Upper lobe of left lung (tissue), 4 donors: ENCODE measurements around the gene COL8A1.

ENCODE experiments used
- CTCF ChIP-seq, 6 experiments: fragments of 450-650 bp in 4 of 6; fragments of 200-600 bp in 2 of 6; sonication (generic) in 2 of 6; IDR thresholded peaks; one replicate each; pipeline ENCODE4 v1.5.1; 2016 to 2019; ENCODE audit warnings: antibody characterized with exemption in 6 of 6
- EP300 ChIP-seq, 4 donors: sonication (generic); formaldehyde crosslinking; IDR thresholded peaks; one replicate each; pipeline ENCODE4 v1.5.1; 2017; ENCODE audit warnings: antibody characterized with exemption in 4 of 4, control low read depth in 2 of 4
- POLR2A ChIP-seq, 4 donors: fragments of 450-650 bp; IDR thresholded peaks; one replicate each; pipeline ENCODE4 v1.5.1; 2016 to 2017; ENCODE audit warnings: antibody characterized with exemption in 4 of 4, mild to moderate bottlenecking in 2 of 4

- TF ChIP-seq EP300 (IDR thresholded peaks at IDR 0.05) (no peak), CTCF (IDR thresholded peaks at IDR 0.05) (no peak), POLR2A (IDR thresholded peaks at IDR 0.05) (no peak)
Observed at GRCh38 chr3:99646107-99646435, 7.7 kb downstream of the COL8A1 start.
